GM18511 (cell line): Measurements from ENCODE around the gene KLHDC1.
"Not testable (repeated sequence)": the region's sequence is repeated elsewhere in the genome, so short reads cannot be mapped to it uniquely, and the experiment has no call there.

Source experiments
- ATAC-seq: cut with Tn5 transposase; IDR thresholded peaks from one replicate; pipeline ENCODE4 v1.9.1; 2021; ENCODE audit warnings: mild to moderate bottlenecking, moderate library complexity; ENCODE audit not compliant: unreplicated experiment

Gene KLHDC1

GRCh38 chr14:49781040-49781439, 88.1 kb downstream of the KLHDC1 start:
- ATAC-seq = not testable (repeated sequence)

DNA sequence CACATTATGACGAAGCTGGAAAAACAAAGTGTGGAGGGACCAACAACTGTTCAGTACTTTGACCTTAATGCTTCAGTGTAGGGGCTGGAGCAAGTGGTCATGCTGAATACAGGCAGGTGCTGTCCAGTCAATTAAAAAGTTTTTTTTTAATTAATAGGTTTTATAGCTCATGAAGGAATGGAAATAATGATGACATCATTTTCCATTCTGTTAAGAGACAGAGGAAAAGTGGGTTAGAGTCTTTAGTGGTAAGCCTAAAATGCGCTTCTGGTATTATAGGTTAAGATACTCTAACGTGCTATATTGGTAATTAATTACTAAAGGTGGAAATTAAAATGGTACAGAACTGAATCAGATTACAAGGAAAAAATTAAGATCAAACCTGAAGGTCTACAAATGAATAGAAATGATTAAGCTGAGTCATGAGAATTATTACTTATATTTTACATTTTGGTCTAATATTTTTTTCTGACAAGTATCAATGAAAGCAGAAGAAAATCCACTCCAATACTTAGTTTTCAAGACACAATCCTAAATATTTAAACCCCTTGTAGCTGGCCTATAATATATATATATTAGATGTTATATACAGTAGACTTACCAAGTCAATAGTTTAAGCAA, 90.6 kb downstream of the KLHDC1 start:
- ATAC-seq = no peak

DNA sequence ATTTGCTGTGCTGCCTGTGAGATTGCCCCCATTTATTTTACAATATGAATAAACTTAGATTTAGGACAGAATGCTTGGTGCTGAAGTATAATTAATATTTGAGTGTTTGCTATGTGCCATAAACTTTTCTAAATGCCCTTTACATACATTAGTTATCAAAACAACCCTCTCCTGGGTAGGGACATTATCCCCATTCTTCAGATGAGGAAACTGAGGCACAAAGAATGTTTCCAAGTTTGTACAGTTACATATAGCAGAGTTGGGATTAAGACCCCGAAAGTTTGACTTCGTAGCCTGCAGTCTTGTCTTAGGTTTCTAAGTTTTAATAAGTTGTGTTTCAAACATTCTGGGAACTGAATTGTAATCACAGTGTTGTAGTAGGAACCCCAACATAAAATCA, 93.4 kb downstream of the KLHDC1 start:
- ATAC-seq = no peak

DNA sequence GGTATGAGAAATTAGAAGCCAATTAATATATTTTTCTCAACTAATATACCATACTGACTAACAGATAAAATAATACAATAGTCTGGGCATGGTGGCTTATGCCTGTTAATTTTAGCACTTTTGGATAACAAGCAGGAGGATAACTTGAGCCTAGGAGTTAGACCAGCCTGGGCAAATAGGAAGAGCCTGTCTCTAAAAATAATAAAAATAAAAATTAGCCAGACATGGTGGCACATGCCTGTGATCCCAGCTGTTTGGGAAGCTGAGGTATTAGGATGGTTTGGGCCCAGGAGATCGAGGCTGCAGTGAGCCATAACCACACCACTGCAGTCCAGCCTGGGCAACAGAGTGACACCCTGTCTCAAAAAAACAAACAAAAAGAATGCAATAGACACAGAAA, 99.7 kb downstream of the KLHDC1 start:
- no peak for ATAC-seq

DNA sequence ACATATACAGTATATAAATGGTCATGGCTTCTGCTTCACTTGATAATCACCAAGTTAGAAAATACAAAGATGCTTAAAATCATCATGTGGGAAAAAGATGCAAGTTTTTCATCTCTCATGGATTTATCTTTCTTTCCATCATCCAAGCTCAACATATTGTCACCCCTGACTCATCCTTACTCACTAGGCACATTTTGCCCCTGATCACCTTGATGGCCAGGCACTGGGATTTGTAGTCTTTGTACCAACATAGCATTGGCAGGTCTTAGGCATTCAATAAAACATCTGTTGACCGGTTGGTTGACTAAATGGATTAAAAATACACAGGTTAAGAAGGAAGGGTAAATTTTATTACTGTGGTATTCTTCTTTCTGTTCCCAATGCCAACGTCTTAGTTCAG, 103.1 kb downstream of the KLHDC1 start:
- ATAC-seq = no peak
